Measurements from ENCODE around the gene CCL27.

Gene CCL27

GRCh38 chr9:34624475-34625185 is 37.8 kb downstream of the CCL27 start:
- DNase-seq, result no peak

DNA sequence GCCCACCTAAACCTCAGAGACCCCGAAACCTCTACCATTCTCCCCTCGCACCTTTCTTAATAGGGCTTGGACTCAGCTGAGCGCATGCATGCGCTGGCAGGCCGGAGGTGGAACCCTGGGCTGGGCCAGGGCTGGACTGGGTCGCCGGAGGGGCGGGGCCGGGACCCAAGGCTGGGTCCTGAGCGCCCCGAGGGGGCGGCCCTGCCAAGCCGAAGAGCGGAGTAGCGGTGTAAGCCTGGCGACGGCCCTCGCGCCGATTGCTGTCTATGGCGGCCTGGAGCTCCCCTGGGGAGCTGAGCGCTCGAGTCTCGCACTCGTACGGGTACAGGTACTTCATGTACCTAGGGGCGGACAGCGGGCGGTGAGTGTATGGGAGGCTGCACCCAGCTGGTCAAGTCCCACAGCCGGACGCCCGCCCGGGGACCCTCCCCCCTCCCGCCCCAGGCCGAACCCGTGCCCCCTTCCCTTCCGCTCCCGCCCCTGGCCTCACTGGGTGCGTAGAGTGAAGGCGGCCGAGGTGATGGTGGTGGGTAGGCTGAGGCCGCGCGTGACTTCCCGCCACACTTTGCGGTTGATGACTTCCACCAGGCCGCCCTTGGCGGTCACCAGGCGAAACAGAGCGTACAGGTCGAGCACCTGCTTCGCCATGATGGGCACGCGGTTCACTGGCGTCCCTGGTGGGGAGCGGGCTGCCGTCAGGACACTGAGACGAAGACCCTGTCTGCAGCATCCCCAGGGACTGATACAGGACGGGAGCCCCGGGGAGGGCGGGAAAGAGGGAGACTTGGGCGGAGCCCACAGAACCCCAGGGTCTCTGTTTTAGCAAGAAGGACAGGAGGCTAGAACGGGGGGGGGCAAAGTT is 38.9 kb downstream of the CCL27 start:
- no peak for DNase-seq

DNA sequence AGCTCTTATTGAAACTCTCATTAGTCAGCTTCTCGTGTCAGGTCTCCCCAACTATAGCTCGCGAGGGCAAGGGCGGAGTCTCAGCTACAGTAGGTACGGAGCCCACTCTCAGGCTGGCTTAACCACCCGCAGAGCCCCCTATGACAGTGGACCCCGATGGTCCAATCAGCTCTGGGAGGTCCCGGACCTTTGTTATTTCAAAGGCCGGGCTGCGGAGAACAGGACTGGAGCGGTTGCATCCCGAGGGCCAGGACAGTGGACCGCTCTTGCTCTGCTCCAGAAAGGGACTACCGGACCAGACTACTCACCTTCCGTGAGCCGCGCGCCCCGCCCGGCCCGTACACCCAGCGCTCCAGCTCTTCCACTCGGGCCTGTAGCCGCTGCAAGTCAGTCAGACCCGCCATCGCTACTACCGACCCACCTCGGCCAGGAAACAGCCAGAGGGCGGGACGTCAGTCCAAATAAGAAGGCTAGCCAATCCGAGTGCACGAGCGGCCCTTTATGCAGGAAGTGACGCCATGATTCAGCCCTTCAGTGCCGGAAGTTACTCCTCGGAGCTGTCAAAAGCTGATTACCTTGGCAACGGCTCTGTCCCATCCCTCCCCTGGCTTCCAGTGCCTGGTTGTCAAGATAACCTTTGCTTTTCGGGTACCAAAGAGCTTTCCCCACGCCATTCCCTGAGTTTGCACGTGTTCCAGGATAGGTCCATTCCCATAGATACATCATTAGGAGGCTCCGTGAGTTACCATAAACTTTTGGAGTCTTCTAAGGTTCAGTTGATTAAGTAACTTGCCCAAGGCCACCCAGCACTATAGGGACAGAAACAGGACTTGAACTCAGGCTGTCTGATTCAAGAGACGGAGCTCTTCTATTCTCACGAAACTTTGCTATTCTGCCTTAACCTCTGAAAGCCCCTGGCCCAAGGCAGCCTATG is 42.1 kb downstream of the CCL27 start, which contains the start of gene DCTN3:
DCTN3 (minus strand) TSS at position 435 of the 934 bp plus-strand sequence; CDS start at position 404, 31 bp downstream.
- DNase-seq, result peak; percentile 97

DNA sequence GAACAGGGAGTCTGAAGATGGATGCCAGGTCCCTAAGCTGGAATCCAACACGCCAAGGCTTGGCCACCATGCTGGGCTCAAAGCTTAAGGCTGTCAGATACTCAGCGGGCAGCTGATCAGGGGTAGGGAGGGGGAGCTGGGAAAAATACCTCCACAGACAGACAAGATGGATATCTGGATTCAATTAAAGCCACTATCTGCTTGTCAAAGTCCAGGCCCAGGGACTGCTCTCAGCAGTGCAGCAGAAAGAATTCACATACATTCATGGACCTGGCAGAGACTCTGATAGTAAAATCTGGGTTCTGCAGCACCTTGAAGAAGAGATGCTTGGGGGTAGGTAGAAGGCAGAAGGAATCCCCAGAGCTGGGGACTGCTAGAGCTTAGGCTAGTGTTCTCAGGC is 47.3 kb downstream of the CCL27 start:
- DNase-seq, result no peak

- peak; percentile 90 for DNase-seq
Observed at GRCh38 chr9:34612788-34613390, 49.6 kb downstream of the CCL27 start.

Data from activated effector memory CD4-positive, alpha-beta T cell treated with anti-CD3 and anti-CD28 coated beads, Interleukin-2, amount 50 U/mL, for 16 hours (primary cell).